NCI-H82 (cell line): ENCODE data around the gene TMCO2.

Source experiments
- DNase-seq: peaks from one replicate; lab custom pipeline; 2025; lab: John Stamatoyannopoulos, UW

TMCO2 gene

DNA sequence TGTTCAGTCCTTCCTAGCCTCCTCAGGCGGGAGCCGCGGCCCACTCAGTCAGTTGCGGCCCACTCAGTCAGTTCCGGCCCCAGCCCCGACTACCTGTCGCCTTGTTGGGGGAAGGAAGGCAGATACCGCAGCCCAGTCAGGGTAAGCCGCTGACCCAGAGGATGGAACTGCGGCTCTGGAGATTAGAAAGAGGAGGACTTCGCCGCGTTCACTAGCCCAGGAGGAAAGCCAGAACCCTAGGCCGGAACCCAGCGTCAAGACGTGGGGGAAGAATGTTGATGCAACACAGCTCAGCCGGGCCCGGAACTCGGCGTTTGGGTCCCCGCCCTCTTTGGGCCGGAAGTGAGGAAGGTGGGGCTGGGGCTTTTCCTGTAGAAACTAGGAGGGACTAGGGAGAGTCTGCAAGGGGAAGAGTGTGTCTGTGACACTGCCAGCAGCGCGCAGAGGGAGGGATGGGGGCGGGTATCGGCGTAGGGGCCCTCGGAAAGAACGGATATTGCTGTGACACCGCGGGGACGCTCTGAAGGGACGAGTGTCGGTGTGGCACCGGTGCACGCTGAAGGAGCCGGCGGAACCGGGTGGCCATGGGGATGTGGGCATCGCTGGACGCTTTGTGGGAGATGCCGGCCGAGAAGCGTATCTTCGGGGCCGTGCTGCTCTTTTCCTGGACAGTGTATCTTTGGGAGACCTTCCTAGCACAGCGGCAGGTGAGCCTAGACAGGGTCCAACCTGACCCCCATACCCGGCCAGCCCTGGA is 10.1 kb downstream of the TMCO2 start, which contains the start of gene ZMPSTE24:
ZMPSTE24 (plus strand) TSS at position 549 of the 757 bp plus-strand sequence; CDS start at position 585, 36 bp downstream.
- peak; percentile 99 for DNase-seq

DNA sequence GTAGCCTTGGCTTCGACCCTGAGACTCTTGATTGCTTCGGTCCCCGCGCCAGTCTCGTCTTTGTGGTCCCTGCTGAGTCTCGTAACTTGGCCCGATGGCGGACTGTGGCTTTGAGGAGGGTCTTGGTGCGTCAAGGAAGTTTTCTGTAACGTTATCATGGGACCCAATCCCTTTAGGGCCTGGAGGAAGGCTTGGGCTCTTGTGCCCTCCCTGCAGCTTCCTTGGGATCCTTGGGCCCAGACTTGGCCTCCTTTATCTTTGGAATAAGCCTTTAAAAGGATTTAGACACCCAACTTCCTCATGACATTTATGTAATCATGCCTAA is 10.7 kb downstream of the TMCO2 start:
- DNase-seq, result peak; percentile 74

DNA sequence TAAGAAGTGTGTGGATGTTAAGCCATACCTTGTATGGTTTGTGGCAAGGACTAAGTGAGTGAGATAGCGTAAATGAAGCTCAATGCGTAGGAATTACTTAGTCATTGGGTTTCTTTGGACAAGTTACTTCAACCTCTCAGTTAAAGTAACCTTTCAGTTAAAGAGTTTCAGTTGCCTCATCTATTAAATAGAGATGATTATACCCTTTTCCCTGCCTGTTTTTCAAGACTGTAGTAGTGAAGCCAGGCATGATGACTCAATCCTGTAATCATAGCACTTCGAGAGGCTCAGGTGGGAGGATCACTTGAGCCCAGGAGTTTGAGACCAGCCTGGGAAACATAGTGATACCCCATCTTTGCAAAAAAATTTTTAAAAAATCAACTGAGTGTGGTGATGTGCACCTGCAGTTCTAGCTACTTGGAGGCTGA is 16.6 kb downstream of the TMCO2 start:
- no peak for DNase-seq

DNA sequence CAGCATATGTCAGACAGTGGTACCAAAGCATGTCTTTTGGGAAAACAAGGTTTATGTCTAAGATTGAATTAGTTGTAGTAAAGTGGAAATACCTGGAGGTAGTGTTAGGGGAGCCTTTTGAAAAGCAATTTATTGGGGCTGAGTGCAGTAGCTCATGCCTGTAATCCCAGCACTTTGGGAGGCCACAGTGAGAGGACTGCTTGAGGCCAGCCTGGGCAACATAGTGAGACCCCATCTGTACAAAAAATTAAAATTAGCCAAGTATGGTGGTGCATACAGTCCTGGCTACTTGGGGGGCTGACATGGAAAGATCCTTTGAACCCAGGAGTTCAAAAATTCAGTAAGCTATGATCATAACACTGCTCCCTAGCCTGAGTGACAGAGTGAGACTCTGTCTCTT is 17.6 kb downstream of the TMCO2 start:
- DNase-seq, result no peak

DNA sequence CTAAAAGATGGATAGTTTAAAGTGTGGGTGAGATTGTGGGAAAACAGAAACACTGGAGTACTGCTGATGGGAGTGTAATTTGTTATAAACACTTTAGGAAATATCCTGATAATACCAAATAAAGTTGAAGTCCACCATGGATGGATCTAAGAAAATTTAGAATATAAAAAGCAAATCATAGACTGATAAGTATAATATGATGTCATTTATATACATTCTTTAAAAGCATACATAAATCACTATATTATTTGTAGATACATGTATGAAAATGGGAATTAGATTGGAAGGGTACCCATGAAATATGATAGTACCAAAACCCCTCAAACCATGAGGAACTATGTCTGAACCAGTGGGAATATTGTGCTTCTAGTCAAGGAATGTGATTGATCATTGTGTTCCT is 18.2 kb downstream of the TMCO2 start:
- no peak for DNase-seq

DNA sequence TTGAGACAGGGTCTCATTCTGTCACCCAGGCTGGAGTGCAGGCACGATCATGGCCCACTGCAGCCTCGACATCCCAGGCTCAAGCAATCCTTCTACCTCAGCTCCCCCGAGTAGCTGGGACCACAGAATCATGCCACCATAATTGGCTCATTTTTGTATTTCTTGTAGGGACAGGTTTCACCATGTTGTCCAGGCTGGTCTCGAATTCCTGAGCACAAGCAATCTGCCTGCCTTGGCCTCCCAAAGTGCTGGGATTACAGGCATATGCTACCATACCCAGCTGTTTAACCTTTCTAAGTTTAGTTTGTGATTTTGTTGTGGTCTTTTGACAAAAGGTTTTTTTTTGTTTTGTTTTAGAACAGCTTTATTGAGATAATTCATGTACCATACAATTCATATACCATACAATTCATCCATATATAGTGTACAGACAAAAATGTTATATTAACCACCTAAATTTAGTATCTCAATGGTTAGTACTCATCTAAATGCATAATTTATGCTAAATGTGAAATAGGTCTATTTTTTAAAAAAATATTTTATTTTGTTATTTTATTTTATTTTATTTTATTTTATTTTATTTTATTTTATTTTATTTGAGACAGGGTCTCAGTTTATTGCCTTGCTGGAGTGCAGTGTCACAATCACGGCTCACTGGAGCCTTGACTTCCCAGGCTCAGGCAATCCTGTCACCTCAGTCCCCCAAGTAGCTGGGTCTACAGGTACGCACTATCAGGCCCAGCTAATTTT is 19.2 kb downstream of the TMCO2 start:
- no peak for DNase-seq

DNA sequence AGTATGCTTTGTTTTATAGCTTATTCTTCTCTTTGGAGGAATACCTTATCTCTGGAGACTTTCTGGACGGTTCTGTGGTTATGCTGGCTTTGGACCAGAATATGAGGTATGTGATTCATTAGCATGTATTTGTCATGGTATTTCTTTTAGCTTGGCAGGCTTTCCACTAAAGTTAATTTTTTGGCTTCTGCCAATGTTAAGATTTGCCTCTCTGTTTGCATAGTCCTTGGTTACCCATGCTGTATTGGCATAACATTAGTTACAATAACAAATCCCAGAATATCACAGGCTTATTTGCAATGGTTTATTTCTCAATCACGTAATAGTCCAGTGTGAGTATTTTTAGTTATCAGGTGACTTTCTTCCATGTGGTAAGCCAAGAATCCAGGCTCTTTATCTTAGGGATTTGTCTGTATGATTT is 20.0 kb downstream of the TMCO2 start:
- DNase-seq, result no peak

DNA sequence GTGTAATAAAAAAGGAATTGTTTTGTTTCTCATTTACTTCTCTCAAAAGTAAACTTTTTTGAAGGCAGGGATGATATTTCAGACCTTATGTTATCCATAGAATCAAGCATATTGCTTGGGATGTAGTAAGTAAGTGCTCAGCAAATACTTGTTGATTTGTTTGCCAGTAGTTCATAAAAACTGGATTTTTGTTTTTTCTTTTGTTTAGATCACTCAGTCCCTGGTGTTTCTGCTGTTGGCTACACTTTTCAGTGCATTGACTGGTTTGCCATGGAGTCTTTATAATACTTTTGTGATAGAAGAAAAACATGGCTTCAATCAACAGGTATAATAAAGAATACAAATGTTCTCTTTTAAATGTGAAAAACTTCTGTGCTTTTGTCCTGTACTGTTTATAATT is 20.5 kb downstream of the TMCO2 start:
- DNase-seq, result no peak

DNA sequence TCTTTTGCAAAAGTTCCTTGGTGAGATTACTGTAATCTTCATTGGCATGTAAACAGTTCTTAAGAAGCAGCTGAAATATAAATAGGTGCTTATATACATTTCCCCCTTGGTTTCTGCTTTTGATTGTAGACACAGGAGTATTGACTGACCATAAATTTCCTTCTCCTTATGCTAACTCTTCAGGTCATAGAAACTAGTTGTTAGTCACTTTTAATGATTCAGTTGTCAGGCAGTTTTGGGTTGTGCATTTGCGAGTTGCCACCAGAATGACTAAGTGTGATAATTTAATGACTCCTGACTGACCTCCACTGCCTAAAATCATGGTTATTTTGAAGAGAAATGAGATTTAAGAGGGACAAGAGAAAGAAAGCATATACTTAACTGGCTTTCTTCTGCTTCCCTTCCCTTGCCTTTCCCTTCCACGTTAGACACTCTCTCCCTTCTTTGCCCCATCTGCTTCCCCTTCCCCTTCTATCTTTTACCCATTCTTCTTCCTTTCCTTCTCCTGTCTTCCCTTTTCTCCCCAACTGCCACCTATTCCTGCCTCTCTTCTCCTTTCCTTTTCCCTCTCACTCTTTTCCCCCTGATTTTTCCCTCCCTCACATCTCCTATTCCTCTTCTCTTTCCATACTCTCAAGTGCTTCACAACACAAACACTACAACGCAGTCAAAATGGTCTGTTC is 22.6 kb downstream of the TMCO2 start:
- DNase-seq, result no peak

DNA sequence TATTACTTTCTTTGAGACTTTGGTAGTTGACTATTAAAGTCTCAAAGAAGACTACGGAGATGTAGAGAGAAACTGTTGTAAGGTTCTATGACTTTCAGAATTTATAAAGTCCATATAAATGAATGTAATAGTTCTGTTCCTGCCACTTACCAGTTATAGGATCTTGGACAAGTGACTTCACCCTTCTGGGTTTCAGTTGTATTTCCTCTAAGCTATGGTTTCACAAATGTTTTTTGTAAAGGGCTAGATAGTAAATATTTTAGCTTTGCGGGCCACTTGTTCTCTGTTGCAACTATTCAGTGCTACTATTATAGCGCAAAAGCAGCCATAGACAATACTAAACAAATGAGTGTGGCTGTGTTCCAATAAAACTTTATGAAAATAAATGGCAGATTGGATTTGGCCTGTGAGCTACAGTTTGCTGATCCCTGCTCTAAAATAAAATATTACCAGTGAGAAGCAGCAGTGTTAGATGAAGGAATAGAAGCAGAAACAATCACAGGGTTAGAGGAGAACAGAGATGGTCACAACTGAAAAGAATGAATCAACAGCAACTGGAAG is 25.0 kb downstream of the TMCO2 start:
- no peak for DNase-seq

DNA sequence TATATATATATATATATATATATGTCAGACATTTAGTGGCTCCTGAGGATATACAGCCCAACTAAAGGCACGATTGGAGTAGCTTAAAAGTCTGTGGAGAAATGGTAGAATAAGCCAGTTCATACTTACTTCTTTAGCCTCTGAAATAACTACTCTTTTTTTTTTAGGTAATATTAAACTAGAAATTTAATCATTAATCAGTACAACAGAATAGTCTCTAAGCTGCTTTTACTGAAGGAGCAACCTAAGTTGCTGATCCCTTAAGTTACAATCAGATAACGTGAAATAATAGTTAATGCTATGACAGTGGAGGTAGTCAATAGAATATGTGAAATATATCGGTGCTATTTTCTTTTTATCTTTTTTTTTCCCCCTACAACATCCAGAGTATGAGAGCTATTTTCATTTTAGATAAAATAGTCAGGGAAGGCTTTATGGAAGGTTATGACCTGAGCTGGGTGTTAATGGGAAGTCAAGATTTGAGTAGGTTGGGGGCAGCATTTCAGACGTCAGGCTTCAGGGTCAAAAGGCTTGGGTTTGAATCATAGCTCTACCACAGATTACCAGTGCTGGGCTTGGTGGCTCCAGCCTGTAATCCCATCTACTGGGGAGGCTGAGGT is 25.9 kb downstream of the TMCO2 start:
- no peak for DNase-seq

DNA sequence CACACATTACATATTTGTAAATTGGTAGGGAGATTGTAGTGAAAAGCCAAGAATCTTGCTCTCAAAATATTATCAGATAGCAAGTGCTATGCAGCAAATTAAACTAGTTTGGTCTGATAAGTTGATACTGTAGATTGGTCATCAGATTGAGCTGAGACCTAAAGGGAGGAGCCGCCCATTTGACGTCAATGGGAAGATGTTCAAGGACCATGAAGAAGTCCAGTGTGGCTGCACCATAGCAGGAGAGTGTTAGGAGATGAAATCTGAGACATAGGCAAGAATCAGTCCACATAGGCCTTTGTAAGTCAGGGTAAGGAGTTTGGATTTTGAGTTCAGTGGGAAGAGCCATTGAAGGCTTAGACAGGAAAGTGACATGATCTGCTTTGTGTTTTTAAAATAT is 26.6 kb downstream of the TMCO2 start:
- DNase-seq, result no peak

DNA sequence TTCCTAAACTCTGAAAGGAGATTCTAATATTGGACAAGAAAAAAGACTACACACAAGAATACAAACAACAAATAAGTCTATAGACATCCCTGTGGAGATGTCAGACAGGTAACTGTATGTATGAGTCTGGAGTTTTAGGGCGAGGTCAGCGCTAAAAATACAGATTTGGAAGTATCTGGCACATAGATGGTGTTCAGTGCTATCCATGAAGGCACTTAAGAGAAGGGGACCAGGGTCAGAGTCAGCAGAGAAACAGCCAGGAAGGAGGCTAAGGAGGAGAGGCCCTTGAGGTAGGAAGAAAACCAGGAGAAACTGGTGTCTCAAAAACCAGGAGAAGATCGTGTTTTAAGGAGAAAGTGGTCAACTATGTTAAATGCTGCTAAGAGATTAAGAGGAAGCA is 28.4 kb downstream of the TMCO2 start:
- DNase-seq, result no peak

DNA sequence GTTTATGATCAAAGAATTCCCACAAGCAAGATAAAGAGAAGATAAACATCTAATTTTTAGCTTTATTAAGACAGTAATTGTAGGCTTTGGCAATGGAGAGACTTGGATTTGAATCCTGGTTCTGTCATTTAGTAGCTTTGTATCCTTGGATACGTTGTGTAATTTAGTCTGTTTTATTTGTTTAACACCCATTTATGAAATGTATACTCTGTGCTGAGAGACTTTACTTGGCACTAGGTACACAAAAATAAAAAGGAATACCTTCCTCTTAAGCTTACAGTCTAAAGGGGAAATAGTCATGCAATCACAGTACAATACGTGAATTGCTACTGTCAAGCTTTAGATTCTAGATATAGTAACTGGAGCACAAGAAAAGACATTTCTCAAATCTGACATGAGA is 34.1 kb downstream of the TMCO2 start:
- no peak for DNase-seq

DNA sequence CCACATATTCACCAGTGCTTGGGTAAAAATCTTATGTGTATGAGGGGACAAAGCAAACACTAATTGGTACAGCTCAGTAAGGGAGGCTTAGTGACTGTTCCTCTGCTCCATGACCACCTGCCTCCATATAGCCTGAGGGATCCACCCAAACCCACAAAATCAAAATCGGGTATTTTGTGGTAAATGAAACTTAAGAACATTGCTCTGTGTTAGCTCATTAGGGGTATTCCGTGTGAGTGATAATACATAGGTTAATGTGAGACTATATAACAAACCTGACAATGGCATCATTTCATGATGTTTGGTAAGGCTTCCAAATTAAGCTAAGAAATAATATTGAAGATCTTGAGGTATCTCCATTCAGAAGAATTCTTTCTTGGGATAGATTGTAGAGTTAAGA is 43.6 kb downstream of the TMCO2 start:
- DNase-seq, result no peak

DNA sequence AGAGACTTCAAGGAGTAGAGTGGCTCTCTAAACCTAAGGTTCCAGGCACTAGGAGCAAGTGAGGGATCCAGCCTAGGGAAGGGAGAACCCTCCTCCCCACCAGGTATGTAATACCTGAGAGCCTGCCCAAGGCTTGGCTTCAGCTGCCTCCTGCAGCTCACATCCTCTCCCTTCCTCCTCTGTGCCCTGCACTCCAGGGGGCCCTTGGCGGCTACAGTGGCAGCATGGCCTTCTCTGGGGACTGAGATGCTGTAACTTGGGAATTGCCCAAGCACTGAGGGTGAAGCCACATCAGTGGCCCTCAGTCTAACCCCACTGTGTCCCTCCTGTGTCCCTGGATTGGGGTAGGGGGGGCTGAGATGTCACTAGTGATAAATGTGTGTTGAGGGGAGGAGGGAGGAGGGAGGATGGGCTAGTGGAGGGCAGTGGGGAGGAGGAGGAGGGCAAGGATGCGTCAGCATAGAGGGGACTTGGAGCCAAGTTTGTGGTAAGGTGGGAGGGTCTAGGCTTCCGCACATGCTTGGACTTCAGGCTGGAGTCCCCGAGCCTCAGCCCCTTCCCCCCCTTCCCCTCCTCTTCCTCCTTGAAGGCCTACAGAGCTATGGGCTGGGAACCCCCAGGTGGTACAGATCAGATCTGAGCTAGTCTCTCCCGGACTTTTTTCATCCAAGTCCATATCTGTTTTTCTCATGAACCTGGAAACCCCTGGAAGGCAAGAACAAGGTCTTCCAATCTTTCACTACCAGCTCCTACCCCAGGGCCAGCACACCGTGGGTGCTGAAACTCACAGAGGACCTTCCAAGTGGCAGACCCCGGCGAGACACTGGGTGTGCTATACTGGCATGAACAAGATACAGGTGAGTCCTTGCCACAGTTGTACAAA is 51.9 kb downstream of the TMCO2 start:
- no peak for DNase-seq

DNA sequence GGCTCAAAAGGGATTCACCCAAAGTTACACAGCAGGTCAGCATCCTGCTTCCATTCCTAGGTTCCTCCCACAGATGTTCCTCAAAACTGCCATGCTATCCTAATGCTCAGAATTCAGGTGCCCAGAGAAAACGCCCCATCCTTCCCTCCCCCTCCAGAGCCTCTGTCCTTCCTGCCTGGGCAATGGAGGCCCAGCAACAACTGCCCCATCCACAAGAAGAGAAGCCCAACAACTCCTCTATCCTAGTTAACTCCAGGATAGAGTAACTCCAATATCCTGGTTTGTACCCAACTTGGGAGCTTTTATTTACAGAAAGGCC is 52.5 kb downstream of the TMCO2 start:
- no peak for DNase-seq

DNA sequence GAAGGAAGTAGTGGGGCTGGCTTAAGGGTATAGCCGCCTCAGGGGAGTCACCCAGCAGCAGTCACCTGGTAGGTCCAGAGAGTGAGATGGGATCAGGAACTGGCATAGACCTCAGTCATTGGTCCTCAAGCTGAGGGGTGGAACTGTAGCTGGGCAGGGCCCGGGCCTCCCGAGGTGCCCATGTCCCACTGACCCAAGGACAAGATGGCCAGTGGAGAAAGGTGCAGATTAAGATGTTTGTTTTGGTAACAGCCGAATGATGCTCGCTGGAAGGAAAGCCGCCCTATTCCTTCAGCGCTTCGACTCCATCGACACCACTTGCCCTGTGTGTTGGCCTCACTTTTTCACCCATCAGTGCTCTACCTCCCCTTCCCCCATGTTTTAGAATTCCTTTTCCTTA is 52.9 kb downstream of the TMCO2 start:
- no peak for DNase-seq

DNA sequence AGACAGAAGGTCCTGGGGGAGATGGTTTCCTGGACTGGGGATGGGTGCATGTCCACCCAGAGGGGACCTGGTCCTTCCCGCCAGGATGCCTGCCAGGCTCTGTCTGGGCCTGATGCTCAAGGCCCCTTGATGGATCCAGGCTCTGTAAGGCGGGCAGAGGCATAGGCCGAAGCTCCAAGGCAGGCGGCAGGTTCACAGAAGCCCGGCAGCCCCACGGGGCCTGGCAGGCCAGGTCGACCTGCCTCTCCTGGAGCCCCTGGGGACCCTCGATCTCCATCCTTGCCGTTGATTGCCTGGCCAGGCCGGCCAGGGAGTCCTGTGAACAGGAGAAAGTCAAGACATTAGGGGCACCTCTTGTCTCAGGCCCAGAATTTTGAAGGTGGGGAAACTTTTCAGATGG is 53.3 kb downstream of the TMCO2 start:
- DNase-seq, result no peak
